ENCODE results near the gene TGOLN2.

TGOLN2 gene

GRCh38 chr2:85308896-85309555 lies 18.8 kb downstream of the TGOLN2 start:
- no peaks in the 10 kb centered on the region for H3K9me3 ChIP-seq (ENCODE audit: control insufficient read depth in 2 of 2, low read length in 2 of 2)
- H3K27me3 ChIP-seq (ENCODE audit: control insufficient read depth in 1 of 2, insufficient read depth in 2 of 2, low read length in 2 of 2), result no peaks in the 10 kb centered on the region
- peak overlapping the region; percentile 24 for H3K27ac ChIP-seq (ENCODE audit: low read length)
- H3K9ac ChIP-seq (ENCODE audit: low read length in 2 of 2), result no peak overlapping the region
- no peak overlapping the region for H3K4me3 ChIP-seq (ENCODE audit: low read length in 2 of 2)
- H3K36me3 ChIP-seq (ENCODE audit: control insufficient read depth in 2 of 2, insufficient read depth in 2 of 2, low read length in 2 of 2), result peaks cover 27 to 29% of the 10 kb centered on the region in 2 donors
- H3K4me1 ChIP-seq (ENCODE audit: control insufficient read depth, insufficient read depth, low read length), result peaks cover 10% of the 10 kb centered on the region

DNA sequence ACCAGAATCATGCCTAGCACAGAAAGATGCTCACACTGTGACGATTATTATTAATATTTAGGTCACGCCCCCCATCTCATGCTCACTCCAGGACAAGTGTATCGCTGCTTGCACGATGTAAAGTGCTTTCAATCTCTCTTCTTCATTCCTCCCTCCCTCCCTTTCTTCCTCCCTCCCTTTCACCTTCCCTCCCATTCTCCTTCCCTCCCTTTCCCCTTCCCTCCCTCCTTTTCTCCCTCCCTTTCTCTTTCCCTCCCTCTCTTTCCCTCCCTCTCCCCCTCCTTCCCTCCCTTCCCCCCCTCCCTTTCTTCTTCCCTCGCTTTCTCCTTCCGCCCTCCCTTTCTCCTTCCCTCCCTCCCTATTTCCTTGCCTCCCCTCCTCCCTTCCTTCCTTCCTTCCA lies 19.6 kb downstream of the TGOLN2 start:
- Histone ChIP-seq H3K27me3 (ENCODE audit: control insufficient read depth in 1 of 2, insufficient read depth in 2 of 2, low read length in 2 of 2) (no peaks in the 10 kb centered on the region), H3K9ac (ENCODE audit: low read length in 2 of 2) (no peak overlapping the region), H3K27ac (ENCODE audit: low read length) (no peak overlapping the region), H3K4me1 (ENCODE audit: control insufficient read depth, insufficient read depth, low read length) (peaks cover 10% of the 10 kb centered on the region), H3K9me3 (ENCODE audit: control insufficient read depth in 2 of 2, low read length in 2 of 2) (no peaks in the 10 kb centered on the region), H3K4me3 (ENCODE audit: low read length in 2 of 2) (no peak overlapping the region), H3K36me3 (ENCODE audit: control insufficient read depth in 2 of 2, insufficient read depth in 2 of 2, low read length in 2 of 2) (peaks cover 29% of the 10 kb centered on the region in 2 donors)

- no peak overlapping the region for H3K27ac ChIP-seq (ENCODE audit: low read length)
- H3K4me3 ChIP-seq (ENCODE audit: low read length in 2 of 2), result no peak overlapping the region
- H3K4me1 ChIP-seq (ENCODE audit: control insufficient read depth, insufficient read depth, low read length), result peaks cover 10% of the 10 kb centered on the region
- H3K9me3 ChIP-seq (ENCODE audit: control insufficient read depth in 2 of 2, low read length in 2 of 2), result no peaks in the 10 kb centered on the region
- no peaks in the 10 kb centered on the region for H3K27me3 ChIP-seq (ENCODE audit: control insufficient read depth in 1 of 2, insufficient read depth in 2 of 2, low read length in 2 of 2)
- H3K36me3 ChIP-seq (ENCODE audit: control insufficient read depth in 2 of 2, insufficient read depth in 2 of 2, low read length in 2 of 2), result peaks cover 29% of the 10 kb centered on the region in 2 donors
- H3K9ac ChIP-seq (ENCODE audit: low read length in 2 of 2), result no peak overlapping the region
These were observed 20.3 kb downstream of the TGOLN2 start for GRCh38 chr2:85307527-85307897.

- no peak overlapping the region for H3K4me3 ChIP-seq (ENCODE audit: low read length in 2 of 2)
- H3K9ac ChIP-seq (ENCODE audit: low read length in 2 of 2), result no peak overlapping the region
- no peaks in the 10 kb centered on the region for H3K9me3 ChIP-seq (ENCODE audit: control insufficient read depth in 2 of 2, low read length in 2 of 2)
- no peaks in the 10 kb centered on the region for H3K27me3 ChIP-seq (ENCODE audit: control insufficient read depth in 1 of 2, insufficient read depth in 2 of 2, low read length in 2 of 2)
- H3K4me1 ChIP-seq (ENCODE audit: control insufficient read depth, insufficient read depth, low read length), result peaks cover 10% of the 10 kb centered on the region
- H3K27ac ChIP-seq (ENCODE audit: low read length), result no peak overlapping the region
- H3K36me3 ChIP-seq (ENCODE audit: control insufficient read depth in 2 of 2, insufficient read depth in 2 of 2, low read length in 2 of 2), result peaks cover 29% of the 10 kb centered on the region in 2 donors
These were observed 23.8 kb downstream of the TGOLN2 start for GRCh38 chr2:85303780-85304531.

- Histone ChIP-seq H3K4me3 (ENCODE audit: low read length in 2 of 2) (no peak overlapping the region), H3K27ac (ENCODE audit: low read length) (no peak overlapping the region), H3K27me3 (ENCODE audit: control insufficient read depth in 1 of 2, insufficient read depth in 2 of 2, low read length in 2 of 2) (no peaks in the 10 kb centered on the region), H3K4me1 (ENCODE audit: control insufficient read depth, insufficient read depth, low read length) (peaks cover 6% of the 10 kb centered on the region), H3K9ac (ENCODE audit: low read length in 2 of 2) (no peak overlapping the region), H3K9me3 (ENCODE audit: control insufficient read depth in 2 of 2, low read length in 2 of 2) (no peaks in the 10 kb centered on the region), H3K36me3 (ENCODE audit: control insufficient read depth in 2 of 2, insufficient read depth in 2 of 2, low read length in 2 of 2) (peaks cover 21% of the 10 kb centered on the region in 2 donors)
These were observed 25.7 kb downstream of the TGOLN2 start for GRCh38 chr2:85302121-85302520.

DNA sequence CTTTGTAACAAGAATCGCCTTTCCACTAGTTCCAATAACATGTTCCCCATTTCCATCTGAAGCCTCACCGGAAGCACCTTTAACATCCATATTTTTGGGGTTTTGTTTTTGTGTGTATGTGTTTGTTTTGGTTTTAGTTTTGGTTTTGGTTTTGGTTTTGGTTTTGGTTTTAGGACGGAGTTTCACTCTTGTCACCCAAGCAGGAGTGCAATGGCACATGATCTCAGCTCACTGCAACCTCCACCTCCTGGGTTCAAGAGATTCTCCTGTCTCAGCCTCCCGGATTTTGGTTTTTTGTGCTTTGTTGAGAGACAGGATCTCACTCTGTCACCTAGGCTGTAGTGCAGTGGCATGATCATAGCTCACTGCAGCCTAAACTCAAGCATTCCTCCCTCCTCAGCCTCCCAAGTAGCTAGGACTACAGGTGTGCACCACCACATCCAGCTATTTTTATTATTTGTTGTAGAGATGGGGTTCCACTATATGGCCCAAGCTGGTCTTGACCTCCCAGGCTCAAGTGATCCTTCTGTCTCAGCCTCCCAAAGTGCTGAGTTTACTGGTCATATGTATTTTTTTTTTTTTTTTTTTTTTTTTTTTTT lies 36.3 kb downstream of the TGOLN2 start:
- H3K4me1 ChIP-seq (ENCODE audit: control insufficient read depth, insufficient read depth, low read length), result no peaks in the 10 kb centered on the region
- no peak overlapping the region for H3K27ac ChIP-seq (ENCODE audit: low read length)
- no peaks in the 10 kb centered on the region for H3K27me3 ChIP-seq (ENCODE audit: control insufficient read depth in 1 of 2, insufficient read depth in 2 of 2, low read length in 2 of 2)
- peaks cover 3 to 14% of the 10 kb centered on the region in 2 donors for H3K36me3 ChIP-seq (ENCODE audit: control insufficient read depth in 2 of 2, insufficient read depth in 2 of 2, low read length in 2 of 2)
- no peaks in the 10 kb centered on the region for H3K9me3 ChIP-seq (ENCODE audit: control insufficient read depth in 2 of 2, low read length in 2 of 2)
- peak overlapping the region in 1 of 2 donors; percentile 15 for H3K4me3 ChIP-seq (ENCODE audit: low read length in 2 of 2)
- no peak overlapping the region for H3K9ac ChIP-seq (ENCODE audit: low read length in 2 of 2)

GRCh38 chr2:85288244-85288725 lies 39.5 kb downstream of the TGOLN2 start:
- H3K9me3 ChIP-seq (ENCODE audit: control insufficient read depth in 2 of 2, low read length in 2 of 2), result no peaks in the 10 kb centered on the region
- H3K4me1 ChIP-seq (ENCODE audit: control insufficient read depth, insufficient read depth, low read length), result peaks cover 6% of the 10 kb centered on the region
- no peak overlapping the region for H3K27ac ChIP-seq (ENCODE audit: low read length)
- no peak overlapping the region for H3K4me3 ChIP-seq (ENCODE audit: low read length in 2 of 2)
- H3K27me3 ChIP-seq (ENCODE audit: control insufficient read depth in 1 of 2, insufficient read depth in 2 of 2, low read length in 2 of 2), result no peaks in the 10 kb centered on the region
- H3K36me3 ChIP-seq (ENCODE audit: control insufficient read depth in 2 of 2, insufficient read depth in 2 of 2, low read length in 2 of 2), result peaks cover 12 to 20% of the 10 kb centered on the region in 2 donors
- no peak overlapping the region for H3K9ac ChIP-seq (ENCODE audit: low read length in 2 of 2)

GRCh38 chr2:85287721-85288120 lies 40.1 kb downstream of the TGOLN2 start:
- Histone ChIP-seq H3K4me1 (ENCODE audit: control insufficient read depth, insufficient read depth, low read length) (peaks cover 6% of the 10 kb centered on the region), H3K27me3 (ENCODE audit: control insufficient read depth in 1 of 2, insufficient read depth in 2 of 2, low read length in 2 of 2) (no peaks in the 10 kb centered on the region), H3K36me3 (ENCODE audit: control insufficient read depth in 2 of 2, insufficient read depth in 2 of 2, low read length in 2 of 2) (peaks cover 9 to 20% of the 10 kb centered on the region in 2 donors), H3K9me3 (ENCODE audit: control insufficient read depth in 2 of 2, low read length in 2 of 2) (no peaks in the 10 kb centered on the region), H3K9ac (ENCODE audit: low read length in 2 of 2) (no peak overlapping the region), H3K27ac (ENCODE audit: low read length) (no peak overlapping the region), H3K4me3 (ENCODE audit: low read length in 2 of 2) (no peak overlapping the region)

- H3K27me3 ChIP-seq (ENCODE audit: control insufficient read depth in 1 of 2, insufficient read depth in 2 of 2, low read length in 2 of 2), result no peaks in the 10 kb centered on the region
These were observed 40.9 kb downstream of the TGOLN2 start for GRCh38 chr2:85286918-85287317.

GRCh38 chr2:85283641-85284040 lies 44.1 kb downstream of the TGOLN2 start:
- H3K27me3 ChIP-seq (ENCODE audit: control insufficient read depth in 1 of 2, insufficient read depth in 2 of 2, low read length in 2 of 2), result no peaks in the 10 kb centered on the region
- H3K27ac ChIP-seq (ENCODE audit: low read length), result no peak overlapping the region
- H3K9ac ChIP-seq (ENCODE audit: low read length in 2 of 2), result no peak overlapping the region
- H3K9me3 ChIP-seq (ENCODE audit: control insufficient read depth in 2 of 2, low read length in 2 of 2), result no peaks in the 10 kb centered on the region
- no peak overlapping the region for H3K4me3 ChIP-seq (ENCODE audit: low read length in 2 of 2)
- H3K4me1 ChIP-seq (ENCODE audit: control insufficient read depth, insufficient read depth, low read length), result peaks cover 17% of the 10 kb centered on the region
- H3K36me3 ChIP-seq (ENCODE audit: control insufficient read depth in 2 of 2, insufficient read depth in 2 of 2, low read length in 2 of 2), result peaks cover 9 to 20% of the 10 kb centered on the region in 2 donors

More at GRCh38 chr2:85286918-85287317, 40.9 kb downstream of the TGOLN2 start:
- no peak overlapping the region for H3K4me3 ChIP-seq (ENCODE audit: low read length in 2 of 2)
- H3K9ac ChIP-seq (ENCODE audit: low read length in 2 of 2), result no peak overlapping the region
- no peak overlapping the region for H3K27ac ChIP-seq (ENCODE audit: low read length)
- no peaks in the 10 kb centered on the region for H3K9me3 ChIP-seq (ENCODE audit: control insufficient read depth in 2 of 2, low read length in 2 of 2)
- peaks cover 9 to 20% of the 10 kb centered on the region in 2 donors for H3K36me3 ChIP-seq (ENCODE audit: control insufficient read depth in 2 of 2, insufficient read depth in 2 of 2, low read length in 2 of 2)
- peaks cover 12% of the 10 kb centered on the region for H3K4me1 ChIP-seq (ENCODE audit: control insufficient read depth, insufficient read depth, low read length)
